ENCODE data around the gene CYTH4.

GRCh38 chr22:37303821-37304274, 21.5 kb downstream of the CYTH4 start:
- TF ChIP-seq FOXS1 (CRISPR knock-in tag; IDR thresholded peaks at IDR 0.05) (no peak), CTCF (IDR thresholded peaks at IDR 0.05) (no peak), BHLHE40 (IDR thresholded peaks at IDR 0.05; ENCODE audit: low read depth, low read length) (no peak), MAFK (IDR thresholded peaks at IDR 0.05; ENCODE audit: partially characterized antibody) (no peak), ZFP36 (IDR thresholded peaks at IDR 0.05; ENCODE audit: borderline replicate concordance, partially characterized antibody) (peak; percentile 98), FOSL2 (IDR thresholded peaks at IDR 0.05) (peak; percentile 53; the same call in 1 of the 2 replicates), FOSL2 (CRISPR knock-in tag; IDR thresholded peaks at IDR 0.05) (peak; percentile 80), POLR2A (IDR thresholded peaks at IDR 0.05; ENCODE audit: low read length) (no peak), RAD21 (conservative IDR thresholded peaks at IDR 0.05 in 1 of 2, IDR thresholded peaks at IDR 0.05 in 1 of 2) (no peak), SMC3 (IDR thresholded peaks at IDR 0.05) (no peak), EP300 (IDR thresholded peaks at IDR 0.05) (no peak)
- TF ChIP-seq, protein P1, sequence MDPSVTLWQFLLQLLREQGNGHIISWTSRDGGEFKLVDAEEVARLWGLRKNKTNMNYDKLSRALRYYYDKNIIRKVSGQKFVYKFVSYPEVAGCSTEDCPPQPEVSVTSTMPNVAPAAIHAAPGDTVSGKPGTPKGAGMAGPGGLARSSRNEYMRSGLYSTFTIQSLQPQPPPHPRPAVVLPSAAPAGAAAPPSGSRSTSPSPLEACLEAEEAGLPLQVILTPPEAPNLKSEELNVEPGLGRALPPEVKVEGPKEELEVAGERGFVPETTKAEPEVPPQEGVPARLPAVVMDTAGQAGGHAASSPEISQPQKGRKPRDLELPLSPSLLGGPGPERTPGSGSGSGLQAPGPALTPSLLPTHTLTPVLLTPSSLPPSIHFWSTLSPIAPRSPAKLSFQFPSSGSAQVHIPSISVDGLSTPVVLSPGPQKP (IDR thresholded peaks at IDR 0.05; ENCODE audit: low read depth, low read length) = no peak
- TF ChIP-seq, protein P2, sequence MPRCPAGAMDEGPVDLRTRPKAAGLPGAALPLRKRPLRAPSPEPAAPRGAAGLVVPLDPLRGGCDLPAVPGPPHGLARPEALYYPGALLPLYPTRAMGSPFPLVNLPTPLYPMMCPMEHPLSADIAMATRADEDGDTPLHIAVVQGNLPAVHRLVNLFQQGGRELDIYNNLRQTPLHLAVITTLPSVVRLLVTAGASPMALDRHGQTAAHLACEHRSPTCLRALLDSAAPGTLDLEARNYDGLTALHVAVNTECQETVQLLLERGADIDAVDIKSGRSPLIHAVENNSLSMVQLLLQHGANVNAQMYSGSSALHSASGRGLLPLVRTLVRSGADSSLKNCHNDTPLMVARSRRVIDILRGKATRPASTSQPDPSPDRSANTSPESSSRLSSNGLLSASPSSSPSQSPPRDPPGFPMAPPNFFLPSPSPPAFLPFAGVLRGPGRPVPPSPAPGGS (IDR thresholded peaks at IDR 0.05) = no peak
